ENCODE results near the gene ZNF335.
A peak's percentile ranks its signal among the peaks of the same experiment; 100 is the strongest.

Gene ZNF335, protein sequence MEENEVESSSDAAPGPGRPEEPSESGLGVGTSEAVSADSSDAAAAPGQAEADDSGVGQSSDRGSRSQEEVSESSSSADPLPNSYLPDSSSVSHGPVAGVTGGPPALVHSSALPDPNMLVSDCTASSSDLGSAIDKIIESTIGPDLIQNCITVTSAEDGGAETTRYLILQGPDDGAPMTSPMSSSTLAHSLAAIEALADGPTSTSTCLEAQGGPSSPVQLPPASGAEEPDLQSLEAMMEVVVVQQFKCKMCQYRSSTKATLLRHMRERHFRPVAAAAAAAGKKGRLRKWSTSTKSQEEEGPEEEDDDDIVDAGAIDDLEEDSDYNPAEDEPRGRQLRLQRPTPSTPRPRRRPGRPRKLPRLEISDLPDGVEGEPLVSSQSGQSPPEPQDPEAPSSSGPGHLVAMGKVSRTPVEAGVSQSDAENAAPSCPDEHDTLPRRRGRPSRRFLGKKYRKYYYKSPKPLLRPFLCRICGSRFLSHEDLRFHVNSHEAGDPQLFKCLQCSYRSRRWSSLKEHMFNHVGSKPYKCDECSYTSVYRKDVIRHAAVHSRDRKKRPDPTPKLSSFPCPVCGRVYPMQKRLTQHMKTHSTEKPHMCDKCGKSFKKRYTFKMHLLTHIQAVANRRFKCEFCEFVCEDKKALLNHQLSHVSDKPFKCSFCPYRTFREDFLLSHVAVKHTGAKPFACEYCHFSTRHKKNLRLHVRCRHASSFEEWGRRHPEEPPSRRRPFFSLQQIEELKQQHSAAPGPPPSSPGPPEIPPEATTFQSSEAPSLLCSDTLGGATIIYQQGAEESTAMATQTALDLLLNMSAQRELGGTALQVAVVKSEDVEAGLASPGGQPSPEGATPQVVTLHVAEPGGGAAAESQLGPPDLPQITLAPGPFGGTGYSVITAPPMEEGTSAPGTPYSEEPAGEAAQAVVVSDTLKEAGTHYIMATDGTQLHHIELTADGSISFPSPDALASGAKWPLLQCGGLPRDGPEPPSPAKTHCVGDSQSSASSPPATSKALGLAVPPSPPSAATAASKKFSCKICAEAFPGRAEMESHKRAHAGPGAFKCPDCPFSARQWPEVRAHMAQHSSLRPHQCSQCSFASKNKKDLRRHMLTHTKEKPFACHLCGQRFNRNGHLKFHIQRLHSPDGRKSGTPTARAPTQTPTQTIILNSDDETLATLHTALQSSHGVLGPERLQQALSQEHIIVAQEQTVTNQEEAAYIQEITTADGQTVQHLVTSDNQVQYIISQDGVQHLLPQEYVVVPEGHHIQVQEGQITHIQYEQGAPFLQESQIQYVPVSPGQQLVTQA (N-terminal part only)

DNA sequence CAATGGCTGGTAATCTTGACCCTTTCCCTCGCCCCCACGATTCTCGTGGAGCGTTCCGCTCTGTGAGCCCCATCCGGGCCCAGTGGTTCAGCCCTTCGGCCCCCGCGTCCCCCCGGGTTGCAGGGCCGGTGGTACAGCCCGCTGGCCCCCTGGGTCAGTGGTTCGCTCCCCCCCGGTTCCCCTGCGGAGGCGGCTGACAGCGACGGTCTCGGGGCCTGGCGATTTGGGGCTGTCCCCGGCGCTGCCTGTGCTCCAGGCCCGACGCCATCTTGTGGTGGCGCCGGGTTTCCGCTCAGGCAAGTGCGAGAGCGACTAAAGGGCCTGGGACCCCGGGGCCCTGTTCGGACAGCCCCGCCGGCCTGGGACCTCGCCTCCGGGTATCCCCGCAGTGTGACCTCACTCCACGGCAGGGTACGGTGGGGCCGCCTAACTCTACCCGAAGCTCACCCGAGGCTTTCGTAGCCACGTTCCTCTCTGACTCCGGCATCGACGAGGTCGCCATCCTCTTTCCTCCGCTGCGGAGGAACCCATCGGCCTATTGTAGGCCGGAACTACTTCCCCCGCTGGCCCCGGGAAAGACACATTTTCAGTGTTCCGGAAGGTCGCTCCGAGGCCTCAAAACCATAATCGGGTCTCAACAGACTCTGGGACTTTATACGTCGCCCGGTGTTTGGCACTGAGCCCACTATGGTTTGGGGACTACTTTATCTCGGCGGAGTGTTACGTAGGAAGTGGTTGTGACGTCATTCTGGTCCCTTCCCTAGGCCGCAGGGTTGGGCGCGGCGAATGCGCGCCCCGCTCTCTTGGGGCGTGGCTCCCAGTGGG is at the start of gene ZNF335:
TSS of gene ZNF335 (minus strand) at position 529 of the 825 bp plus-strand sequence. CDS start 793 bp downstream, outside the sequence.
- peak; percentile 94 for DNase-seq (ENCODE audit: low read depth in 2 of 2)

DNA sequence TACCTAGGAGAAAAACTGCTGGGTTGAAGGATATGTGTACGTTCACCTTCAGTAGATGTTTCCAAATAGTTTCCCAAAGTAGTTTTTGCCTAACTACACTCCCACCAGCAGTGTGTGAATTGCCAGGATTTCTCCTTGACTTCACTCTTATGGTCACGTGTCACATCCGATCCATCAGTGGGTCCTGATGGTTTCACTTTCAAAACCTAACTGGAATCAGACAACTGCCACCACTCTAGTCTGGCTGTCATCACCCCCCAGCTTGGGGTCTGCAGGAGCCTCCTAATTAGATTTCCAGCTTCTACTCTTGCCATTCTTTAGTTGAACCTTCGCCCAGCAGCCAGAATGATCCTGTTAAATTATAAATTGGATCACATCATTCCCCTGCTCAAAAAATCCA is 48.6 kb upstream of the ZNF335 start:
- DNase-seq (ENCODE audit: low read depth in 2 of 2) = no peak

DNA sequence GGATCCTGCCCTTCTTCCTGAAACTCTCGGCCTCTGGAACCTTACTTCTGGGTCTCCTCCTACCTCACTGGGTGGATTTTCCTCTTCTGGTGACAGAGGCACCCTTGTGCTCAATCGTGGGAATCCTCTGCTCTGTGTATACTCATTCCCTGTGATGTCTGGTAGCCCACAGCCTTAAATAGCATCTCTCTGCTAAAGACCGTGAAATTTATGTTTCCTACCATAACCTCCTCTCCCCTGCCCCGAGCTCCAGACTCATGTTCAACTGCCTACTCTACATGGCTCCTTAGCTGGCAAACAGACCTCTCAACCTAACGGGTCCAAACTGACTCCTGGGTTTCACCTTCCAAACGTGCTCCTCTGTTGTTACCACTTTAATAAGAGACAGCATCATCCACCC is 46.6 kb upstream of the ZNF335 start:
- no peak for DNase-seq (ENCODE audit: low read depth in 2 of 2)

DNA sequence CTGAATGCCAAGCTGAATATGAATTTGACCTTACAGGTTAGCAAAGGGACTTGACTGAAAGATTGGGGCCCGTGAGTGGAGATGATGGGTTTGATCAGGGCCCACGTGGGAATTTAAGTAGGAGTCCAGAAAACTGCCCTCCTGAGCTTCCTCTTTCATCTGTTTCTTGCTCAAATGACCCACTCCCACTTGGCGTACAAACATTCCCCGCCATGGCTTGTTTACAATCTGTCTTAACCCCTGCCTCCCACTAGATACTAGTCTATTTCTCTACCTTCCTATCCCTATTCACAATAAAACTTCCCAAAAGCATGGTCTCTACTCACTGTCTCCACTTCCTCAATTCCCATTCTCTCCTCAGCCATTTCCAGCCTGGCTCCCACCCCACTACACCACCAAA is 46.1 kb upstream of the ZNF335 start:
- no peak for DNase-seq (ENCODE audit: low read depth in 2 of 2)

DNA sequence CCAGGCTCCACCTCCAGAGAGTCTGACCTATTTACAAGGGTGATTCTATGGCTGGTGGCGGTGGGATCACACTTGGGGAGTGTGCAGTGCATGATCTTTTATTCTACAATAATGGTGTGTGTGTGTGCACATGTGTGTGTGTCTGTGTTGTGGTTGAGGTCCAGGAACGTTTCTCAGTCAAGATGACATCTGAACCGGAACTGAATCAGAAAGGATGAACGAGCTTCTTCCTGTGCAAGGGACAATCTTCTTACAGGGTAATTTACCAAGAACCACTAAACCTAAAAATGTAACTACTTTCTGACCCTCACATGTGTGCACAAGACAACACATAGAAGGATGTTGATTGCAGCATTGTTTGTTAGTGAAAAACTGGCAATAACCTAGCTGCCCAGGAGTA is 45.3 kb upstream of the ZNF335 start:
- DNase-seq (ENCODE audit: low read depth in 2 of 2) = no peak

DNA sequence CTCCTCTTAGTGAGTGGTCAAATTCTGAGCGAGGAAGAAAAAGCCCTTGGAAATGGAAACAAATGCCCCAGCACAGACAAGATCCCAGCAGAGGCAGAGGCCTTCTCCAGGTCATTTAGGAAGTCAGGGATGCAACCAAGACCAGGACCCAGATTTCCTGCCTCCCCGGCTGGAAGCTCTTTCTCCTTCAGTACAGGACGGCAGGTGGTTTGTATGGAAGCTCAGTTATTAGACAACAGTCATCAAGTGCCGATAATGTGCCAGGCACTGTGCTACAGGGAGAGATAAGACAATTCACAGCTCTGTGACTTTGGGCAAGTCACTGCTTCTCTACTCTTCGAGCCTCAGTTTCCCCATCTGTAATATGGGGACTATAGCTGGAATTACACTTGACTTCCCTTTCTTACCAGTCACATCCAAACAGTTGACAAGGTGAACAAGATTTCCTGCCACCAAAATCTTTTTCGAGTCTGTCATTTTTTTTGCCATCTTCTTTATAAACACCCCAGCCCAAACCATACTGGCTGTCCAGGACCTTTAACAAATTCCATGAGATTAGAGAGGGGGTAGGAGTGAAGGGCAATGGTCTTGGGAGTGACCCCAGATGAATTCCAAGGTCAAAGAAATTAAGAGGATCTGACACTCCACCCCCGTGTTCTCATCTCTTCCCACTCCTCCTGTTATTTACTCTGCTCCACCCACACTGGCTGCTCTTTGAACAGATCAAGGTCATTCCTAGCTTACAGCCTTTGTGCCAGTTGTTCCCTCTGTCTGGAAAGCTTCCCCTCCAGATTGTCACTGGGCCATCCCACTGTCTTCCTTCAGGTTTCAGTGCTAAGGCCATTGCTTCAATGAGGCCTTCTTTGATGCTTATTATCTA is 42.8 kb upstream of the ZNF335 start:
- no peak for DNase-seq (ENCODE audit: low read depth in 2 of 2)

DNA sequence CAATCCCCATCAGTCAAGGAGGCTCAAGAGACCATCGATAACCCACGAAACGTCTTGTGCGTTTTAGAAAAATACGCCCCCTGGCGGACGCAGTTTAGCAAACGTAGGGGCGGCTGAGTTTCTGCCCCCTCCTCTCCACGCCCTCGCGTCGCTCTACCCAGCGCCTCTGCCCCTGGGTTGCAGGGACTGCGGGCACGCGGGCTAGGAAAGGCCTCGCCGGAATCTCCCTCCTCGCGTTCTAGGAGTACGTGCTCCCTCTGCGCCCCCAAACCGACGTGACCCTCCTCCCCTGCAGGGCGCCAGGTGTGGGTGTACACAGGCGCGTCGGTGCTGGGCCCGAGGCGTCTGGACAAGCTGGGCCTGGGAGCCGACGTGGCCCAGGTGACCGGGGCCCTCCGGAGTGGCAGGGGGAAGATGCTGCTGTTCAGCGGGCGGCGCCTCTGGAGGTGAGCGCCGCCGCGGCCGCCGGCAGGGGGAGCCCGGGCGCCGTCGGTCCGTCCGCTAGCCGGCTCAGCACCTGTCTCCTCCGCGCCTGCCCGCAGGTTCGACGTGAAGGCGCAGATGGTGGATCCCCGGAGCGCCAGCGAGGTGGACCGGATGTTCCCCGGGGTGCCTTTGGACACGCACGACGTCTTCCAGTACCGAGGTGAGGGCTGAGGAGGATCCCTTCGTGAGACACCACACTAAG is 42.0 kb upstream of the ZNF335 start:
- DNase-seq (ENCODE audit: low read depth in 2 of 2) = no peak

DNA sequence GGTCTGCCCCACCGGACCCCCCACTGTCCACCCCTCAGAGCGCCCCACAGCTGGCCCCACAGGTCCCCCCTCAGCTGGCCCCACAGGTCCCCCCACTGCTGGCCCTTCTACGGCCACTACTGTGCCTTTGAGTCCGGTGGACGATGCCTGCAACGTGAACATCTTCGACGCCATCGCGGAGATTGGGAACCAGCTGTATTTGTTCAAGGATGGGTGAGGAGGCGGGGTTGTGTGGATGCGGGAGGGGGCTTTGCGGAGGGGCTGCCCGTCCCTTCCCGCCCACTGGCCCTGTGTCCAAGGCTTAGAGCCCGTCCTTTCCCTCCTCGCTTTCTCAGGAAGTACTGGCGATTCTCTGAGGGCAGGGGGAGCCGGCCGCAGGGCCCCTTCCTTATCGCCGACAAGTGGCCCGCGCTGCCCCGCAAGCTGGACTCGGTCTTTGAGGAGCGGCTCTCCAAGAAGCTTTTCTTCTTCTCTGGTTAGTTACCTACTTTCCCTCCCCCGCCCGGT is 41.4 kb upstream of the ZNF335 start:
- no peak for DNase-seq (ENCODE audit: low read depth in 2 of 2)

DNA sequence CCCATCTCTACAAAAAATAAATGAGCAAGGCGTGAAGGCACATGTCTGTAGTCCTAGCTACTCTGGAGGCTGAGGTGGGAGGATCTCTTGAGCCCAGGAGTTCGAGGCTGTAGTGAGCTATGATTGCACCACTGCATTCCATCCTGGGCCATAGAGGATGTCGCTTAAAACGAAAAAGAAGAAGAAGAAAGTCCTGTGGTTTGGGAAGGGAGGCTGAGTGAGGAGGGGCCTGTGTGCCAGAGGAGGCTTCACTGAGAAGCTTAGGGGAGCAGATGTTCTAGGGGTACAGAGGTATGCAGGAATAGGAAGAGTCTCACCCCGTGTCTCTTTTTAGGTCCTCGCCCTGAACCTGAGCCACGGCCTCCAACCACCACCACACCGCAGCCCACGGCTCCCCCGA is 40.9 kb upstream of the ZNF335 start:
- DNase-seq (ENCODE audit: low read depth in 2 of 2) = no peak

DNA sequence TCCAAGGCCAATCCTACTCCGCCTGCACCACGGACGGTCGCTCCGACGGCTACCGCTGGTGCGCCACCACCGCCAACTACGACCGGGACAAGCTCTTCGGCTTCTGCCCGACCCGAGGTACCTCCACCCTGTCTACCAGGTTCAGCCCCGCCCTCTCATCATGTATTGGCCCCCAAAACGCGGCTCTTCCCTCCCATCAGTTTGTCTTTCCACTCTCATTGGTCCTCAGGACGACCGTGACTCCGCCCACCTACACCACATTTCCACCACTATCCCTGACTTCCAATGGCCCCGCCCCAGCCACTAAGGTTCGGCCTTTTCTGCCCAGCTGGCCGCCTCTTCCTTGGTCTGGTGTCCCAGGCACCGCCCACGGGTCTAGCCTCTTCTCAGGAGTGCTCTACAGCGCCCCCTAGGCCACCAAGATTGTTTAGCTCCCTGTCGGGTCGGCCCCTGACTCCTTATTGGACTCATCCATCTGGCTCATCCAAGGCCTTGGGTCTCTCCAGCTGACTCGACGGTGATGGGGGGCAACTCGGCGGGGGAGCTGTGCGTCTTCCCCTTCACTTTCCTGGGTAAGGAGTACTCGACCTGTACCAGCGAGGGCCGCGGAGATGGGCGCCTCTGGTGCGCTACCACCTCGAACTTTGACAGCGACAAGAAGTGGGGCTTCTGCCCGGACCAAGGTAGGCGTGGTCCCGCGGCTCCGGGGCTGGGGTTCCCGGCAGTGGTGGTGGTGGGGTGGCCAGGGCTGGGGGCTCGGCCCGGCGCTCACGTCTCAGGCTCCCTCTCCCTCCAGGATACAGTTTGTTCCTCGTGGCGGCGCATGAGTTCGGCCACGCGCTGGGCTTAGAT is 39.9 kb upstream of the ZNF335 start:
- DNase-seq (ENCODE audit: low read depth in 2 of 2) = no peak

DNA sequence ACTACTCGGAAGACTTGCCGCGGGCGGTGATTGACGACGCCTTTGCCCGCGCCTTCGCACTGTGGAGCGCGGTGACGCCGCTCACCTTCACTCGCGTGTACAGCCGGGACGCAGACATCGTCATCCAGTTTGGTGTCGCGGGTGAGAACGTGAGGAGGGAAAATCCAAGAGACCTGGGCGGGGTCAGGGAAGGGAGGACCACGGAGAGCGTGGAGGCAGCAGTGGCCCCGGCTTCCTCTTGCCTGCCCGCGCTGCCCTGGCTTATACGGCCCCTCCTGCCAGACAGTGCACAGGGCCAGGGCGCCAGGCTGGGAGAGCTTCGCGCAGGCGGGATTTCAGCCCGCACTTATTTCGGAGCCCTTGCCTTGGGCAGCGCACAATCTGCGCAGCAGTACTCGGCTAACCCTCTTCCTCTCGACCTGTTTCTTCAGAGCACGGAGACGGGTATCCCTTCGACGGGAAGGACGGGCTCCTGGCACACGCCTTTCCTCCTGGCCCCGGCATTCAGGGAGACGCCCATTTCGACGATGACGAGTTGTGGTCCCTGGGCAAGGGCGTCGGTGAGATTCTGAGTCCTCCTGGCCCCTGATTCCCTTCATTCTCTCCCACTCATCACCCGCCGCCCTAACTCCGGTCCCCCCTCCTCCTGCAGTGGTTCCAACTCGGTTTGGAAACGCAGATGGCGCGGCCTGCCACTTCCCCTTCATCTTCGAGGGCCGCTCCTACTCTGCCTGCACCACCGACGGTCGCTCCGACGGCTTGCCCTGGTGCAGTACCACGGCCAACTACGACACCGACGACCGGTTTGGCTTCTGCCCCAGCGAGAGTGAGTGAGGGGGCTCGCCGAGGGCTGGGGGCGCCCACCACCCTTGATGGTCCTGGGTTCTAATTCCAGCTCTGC is 38.7 kb upstream of the ZNF335 start:
- DNase-seq (ENCODE audit: low read depth in 2 of 2) = no peak

DNA sequence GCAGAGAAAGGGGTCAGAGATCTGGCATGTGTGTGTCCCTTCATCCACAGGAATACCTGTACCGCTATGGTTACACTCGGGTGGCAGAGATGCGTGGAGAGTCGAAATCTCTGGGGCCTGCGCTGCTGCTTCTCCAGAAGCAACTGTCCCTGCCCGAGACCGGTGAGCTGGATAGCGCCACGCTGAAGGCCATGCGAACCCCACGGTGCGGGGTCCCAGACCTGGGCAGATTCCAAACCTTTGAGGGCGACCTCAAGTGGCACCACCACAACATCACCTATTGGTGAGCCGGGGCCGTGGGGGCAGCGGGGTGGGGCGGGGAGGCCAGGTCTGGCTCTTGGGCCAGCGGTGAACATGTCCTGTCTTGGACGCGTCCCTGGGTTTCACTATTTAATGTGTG is 37.8 kb upstream of the ZNF335 start:
- DNase-seq (ENCODE audit: low read depth in 2 of 2) = no peak

DNA sequence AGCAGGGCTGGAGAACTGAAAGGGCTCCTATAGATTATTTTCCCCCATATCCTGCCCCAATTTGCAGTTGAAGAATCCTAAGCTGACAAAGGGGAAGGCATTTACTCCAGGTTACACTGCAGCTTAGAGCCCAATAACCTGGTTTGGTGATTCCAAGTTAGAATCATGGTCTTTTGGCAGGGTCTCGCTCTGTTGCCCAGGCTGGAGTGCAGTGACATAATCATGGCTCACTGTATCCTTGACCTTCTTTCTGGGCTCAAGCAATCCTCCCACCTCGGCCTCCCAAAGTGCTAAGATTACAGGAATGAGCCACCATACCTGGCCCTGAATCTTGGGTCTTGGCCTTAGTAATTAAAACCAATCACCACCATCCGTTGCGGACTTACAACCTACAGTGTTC is 35.7 kb upstream of the ZNF335 start:
- no peak for DNase-seq (ENCODE audit: low read depth in 2 of 2)

DNA sequence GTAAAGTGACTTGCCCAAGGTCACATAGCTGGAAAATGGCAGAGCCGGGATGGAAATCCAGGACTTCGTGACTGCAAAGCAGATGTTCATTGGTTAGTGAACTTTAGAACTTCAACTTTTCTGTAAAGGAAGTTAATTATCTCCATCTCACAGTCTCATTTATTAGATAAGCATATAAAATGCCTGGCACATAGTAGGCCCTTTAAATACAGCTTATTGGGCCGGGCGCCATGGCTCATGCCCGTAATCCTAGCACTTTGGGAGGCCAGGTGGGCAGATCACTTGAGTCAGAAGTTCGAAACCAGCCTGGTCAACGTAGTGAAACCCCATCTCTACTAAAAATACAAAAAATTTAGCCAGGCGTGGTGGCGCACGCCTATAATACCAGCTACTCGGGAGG is 35.0 kb upstream of the ZNF335 start:
- no peak for DNase-seq (ENCODE audit: low read depth in 2 of 2)

DNA sequence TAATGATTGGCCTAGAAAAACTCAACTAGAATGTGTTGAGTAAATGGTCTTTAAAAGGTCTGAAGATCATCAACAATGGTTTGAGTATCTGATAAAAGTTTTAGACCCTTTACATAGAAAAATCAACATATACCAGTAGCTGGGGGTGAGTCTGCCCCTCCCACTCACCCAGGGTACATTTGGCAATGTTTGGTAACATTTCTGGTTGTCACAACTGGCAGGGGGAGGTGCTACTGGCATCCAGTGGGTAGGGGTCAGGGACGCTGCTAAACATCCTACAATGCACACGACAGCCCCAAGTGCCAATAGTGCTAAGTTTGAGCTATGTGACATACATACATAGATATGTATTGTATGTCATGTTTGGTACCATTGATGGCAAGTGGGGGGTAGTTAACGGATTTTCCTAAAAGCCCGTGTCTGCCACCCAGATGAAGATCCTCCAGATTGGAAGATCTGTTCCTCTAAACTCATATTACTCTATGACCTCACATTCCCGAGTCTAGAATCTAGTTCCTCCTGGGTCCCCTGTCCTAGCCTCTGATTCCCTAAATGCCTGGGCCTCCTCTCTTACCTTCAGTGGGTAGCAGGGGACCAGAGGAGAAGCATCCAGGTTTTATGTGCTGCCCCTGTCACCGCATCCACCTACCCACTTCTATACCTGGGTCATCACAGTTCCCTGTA is 34.2 kb upstream of the ZNF335 start:
- DNase-seq (ENCODE audit: low read depth in 2 of 2) = no peak

DNA sequence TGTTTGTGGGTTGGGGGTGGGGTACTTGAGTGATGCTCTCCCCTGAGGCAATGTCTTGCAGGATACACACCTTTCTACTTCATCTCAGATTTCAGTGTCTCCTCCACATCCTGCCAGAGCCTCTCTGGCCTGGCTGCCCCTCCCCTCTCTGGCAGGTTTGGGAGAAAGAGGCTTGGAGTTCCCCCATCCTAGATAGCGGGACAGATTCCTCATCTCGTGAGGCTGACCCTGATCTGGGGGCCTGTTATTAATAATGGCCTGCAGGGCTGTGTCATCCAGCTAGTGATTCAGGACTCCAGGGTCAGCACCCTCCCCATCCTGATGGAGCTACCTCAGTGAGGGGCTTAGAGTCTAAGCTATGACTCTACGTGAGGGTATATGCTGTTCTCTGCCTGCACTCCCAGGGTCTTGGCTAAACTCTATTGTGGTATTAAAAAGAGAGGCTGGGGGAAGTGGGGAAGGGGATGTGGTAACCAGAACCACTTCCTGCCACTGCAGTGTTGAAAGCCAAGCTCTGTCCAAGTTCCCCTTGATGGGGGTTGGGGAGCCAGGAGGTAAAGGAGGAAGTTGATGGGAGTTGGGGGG is 33.0 kb upstream of the ZNF335 start:
- no peak for DNase-seq (ENCODE audit: low read depth in 2 of 2)
